SK-N-SH (cell line): ENCODE results near the gene GJD3. TPM values are rescaled to one million over a fixed set of nuclear protein-coding genes. Genes with fewer than 3 reads are reported as not detected.

Source experiments
- CTCF ChIA-PET: fragments of 300-600, 350-600 bp; formaldehyde crosslinking; extraction: SDS; loops from one replicate; lab custom pipeline; 2021; lab: Yijun Ruan, JAX
- POLR2A ChIA-PET: fragments of 350-600 bp; sonication (Branson Sonifier 250); formaldehyde crosslinking; extraction: SDS; loops from one replicate; lab custom pipeline; 2020; ENCODE audit warnings: antibody characterized with exemption, inconsistent platforms; lab: Yijun Ruan, JAX
- DNase-seq: peaks from one replicate; pipeline ENCODE4 v3.0.0; 2012
- H2AFZ ChIP-seq: fragments of 200-600 bp; sonication (generic); 2 replicates; pipeline ENCODE4 v1.8.1; 2016; ENCODE audit warnings: antibody characterized with exemption, mild to moderate bottlenecking, low read depth
- H3F3A ChIP-seq: fragments of 200-600 bp; sonication (generic); replicated peaks from 2 replicates; pipeline ENCODE3; 2016; ENCODE audit warnings: antibody characterized with exemption, mild to moderate bottlenecking; ENCODE audit not compliant: insufficient read depth
- H3K27ac ChIP-seq, 2 experiments: fragments of 200-500 bp in 1 of 2; fragments of 200-600 bp in 1 of 2; sonication (Bioruptor generic) in 1 of 2; sonication (generic), shearing (Covaris generic) in 1 of 2; 2 replicates each; pipeline versions ENCODE4 v1.5.1 to v1.6.1; 2014 to 2016; ENCODE audit warnings: low read depth in 2 of 2, inconsistent platforms in 1 of 2, low read length in 1 of 2, mild to moderate bottlenecking in 1 of 2, mixed read lengths in 1 of 2
- H3K27me3 ChIP-seq: fragments of 200-600 bp; sonication (generic), shearing (Covaris generic); 2 replicates; pipeline ENCODE4 v1.6.1; 2016; ENCODE audit warnings: mixed run types; ENCODE audit not compliant: insufficient read depth
- H3K36me3 ChIP-seq, 2 experiments: fragments of 200-500 bp in 1 of 2; fragments of 200-600 bp in 1 of 2; sonication (Bioruptor generic) in 1 of 2; sonication (generic) in 1 of 2; replicated peaks in 1 of 2; 2 replicates each; pipeline versions ENCODE3 to v1.5.1; 2014 to 2016; ENCODE audit warnings: low read length in 1 of 2, mild to moderate bottlenecking in 1 of 2; ENCODE audit not compliant: insufficient read depth in 2 of 2, control insufficient read depth in 1 of 2
- H3K4me1 ChIP-seq, 2 experiments: fragments of 200-500 bp in 1 of 2; fragments of 200-600 bp in 1 of 2; sonication (Bioruptor generic) in 1 of 2; sonication (generic), shearing (Covaris generic) in 1 of 2; 2 replicates each; pipeline versions ENCODE4 v1.5.1 to v1.6.1; 2014 to 2016; ENCODE audit warnings: low read depth in 1 of 2, low read length in 1 of 2, mixed run types in 1 of 2; ENCODE audit not compliant: insufficient read depth in 2 of 2, control insufficient read depth in 1 of 2
- H3K4me2 ChIP-seq: fragments of 200-600 bp; sonication (generic), shearing (Covaris generic); 2 replicates; pipeline ENCODE4 v1.6.1; 2017; ENCODE audit warnings: mixed run types
- H3K4me3 ChIP-seq, 2 experiments: fragments of 200-500 bp in 1 of 2; fragments of 200-600 bp in 1 of 2; sonication (Bioruptor generic) in 1 of 2; sonication (generic), shearing (Covaris generic) in 1 of 2; 2 replicates each; pipeline versions ENCODE4 v1.5.1 to v1.8.1; 2014 to 2016; ENCODE audit warnings: low read depth in 2 of 2, inconsistent platforms in 1 of 2, low read length in 1 of 2, mild to moderate bottlenecking in 1 of 2, mixed read lengths in 1 of 2, moderate library complexity in 1 of 2
- H3K79me2 ChIP-seq: fragments of 200-600 bp; sonication (generic); 2 replicates; pipeline ENCODE4 v1.8.1; 2017; ENCODE audit warnings: mild to moderate bottlenecking; ENCODE audit not compliant: insufficient read depth
- H3K9ac ChIP-seq: fragments of 200-600 bp; sonication (generic); 2 replicates; pipeline ENCODE4 v1.6.1; 2017; ENCODE audit warnings: mixed run types
- H3K9me2 ChIP-seq: fragments of 200-600 bp; sonication (generic); 2 replicates; pipeline ENCODE4 v1.6.1; 2017; ENCODE audit warnings: mixed run types
- H3K9me3 ChIP-seq: fragments of 200-600 bp; sonication (generic); 2 replicates; pipeline ENCODE4 v1.6.1; 2017; ENCODE audit warnings: mixed run types, mild to moderate bottlenecking, moderate library complexity
- H4K20me1 ChIP-seq: fragments of 200-600 bp; sonication (generic); 2 replicates; pipeline ENCODE4 v1.6.1; 2017; ENCODE audit warnings: mild to moderate bottlenecking, mixed run types; ENCODE audit not compliant: insufficient read depth
- EP300 ChIP-seq, 2 experiments: IDR thresholded peaks; 2 replicates each; pipeline versions ENCODE4 v1.4.0 to v1.6.1; 2012; ENCODE audit warnings: borderline replicate concordance in 1 of 2, low read depth in 1 of 2, low read length in 1 of 2
- FOXJ3 ChIP-seq: sonication (generic); formaldehyde crosslinking; IDR thresholded peaks from 2 replicates; pipeline ENCODE4 v1.5.1; 2020; ENCODE audit warnings: mild to moderate bottlenecking, missing genetic modification reagents
- GATA2 ChIP-seq: sonication (generic); formaldehyde crosslinking; IDR thresholded peaks from 2 replicates; pipeline ENCODE4 v1.5.0; 2020; ENCODE audit warnings: mild to moderate bottlenecking, missing genetic modification reagents
- JUND ChIP-seq: IDR thresholded peaks from 2 replicates; pipeline ENCODE4 v1.4.0; 2012
- MEF2A ChIP-seq: IDR thresholded peaks from 2 replicates; pipeline ENCODE4 v1.4.0; 2012; ENCODE audit warnings: low read depth, borderline replicate concordance
- MXI1 ChIP-seq: IDR thresholded peaks from 2 replicates; pipeline ENCODE4 v1.6.1; 2012; ENCODE audit warnings: mild to moderate bottlenecking, low read depth, low read length, improper control_type of control experiment
- NFIC ChIP-seq: IDR thresholded peaks from 2 replicates; pipeline ENCODE4 v1.4.0; 2012; ENCODE audit warnings: borderline replicate concordance
- NRF1 ChIP-seq: IDR thresholded peaks from 2 replicates; pipeline ENCODE4 v1.6.1; 2012; ENCODE audit warnings: low read depth, mild to moderate bottlenecking, low read length
- POLR2AphosphoS5 ChIP-seq: IDR thresholded peaks from 2 replicates; pipeline ENCODE4 v1.6.1; 2012; ENCODE audit warnings: low read depth, low read length
- RCOR1 ChIP-seq: fragments of 150-350 bp; IDR thresholded peaks from 2 replicates; pipeline ENCODE4 v1.6.1; 2017; ENCODE audit warnings: antibody characterized with exemption, low read length
- REST ChIP-seq: IDR thresholded peaks from 2 replicates; pipeline ENCODE4 v1.6.1; 2012; ENCODE audit warnings: mild to moderate bottlenecking, low read depth, low read length, moderate library complexity
- RXRA ChIP-seq: IDR thresholded peaks from 2 replicates; pipeline ENCODE4 v1.4.0; 2012; ENCODE audit warnings: low read depth, mild to moderate bottlenecking, borderline replicate concordance
- TAF1 ChIP-seq: IDR thresholded peaks from 2 replicates; pipeline ENCODE4 v1.6.1; 2012; ENCODE audit warnings: low read depth, mild to moderate bottlenecking, low read length, moderate library complexity, borderline replicate concordance
- TCF12 ChIP-seq: IDR thresholded peaks from 2 replicates; pipeline ENCODE4 v1.4.0; 2012
- TEAD4 ChIP-seq: IDR thresholded peaks from 2 replicates; pipeline ENCODE4 v1.4.0; 2012; ENCODE audit warnings: mild to moderate bottlenecking, borderline replicate concordance; ENCODE audit not compliant: insufficient read depth
- WGBS: methylation state at CpG from one replicate; pipeline ENCODE4 v1.1.6; 2017; ENCODE audit warnings: low lambda C conversion rate; 5-methylcytosine and 5-hydroxymethylcytosine counted together
- polyA plus RNA-seq, 3 experiments: library from polyadenylated mRNA; depleted of rRNA; stranded (reverse); fragments of >200 nt; gene quantifications; 2 replicates each; pipeline ENCODE4 v1.2.3, GENCODE V29; 2012

GJD3 gene
- polyA plus RNA-seq, 1 of the 3 experiments (the other 2 are of a cell fraction) = not detected

GRCh38 chr17:40330850-40331470 lies 33.6 kb downstream of the GJD3 start:
- Histone ChIP-seq H3K9ac (0 out of 2 replicates have a peak overlapping the region, but pooled peaks have one; percentile 17), H4K20me1 (peaks cover 54% of the 10 kb centered on the region), H3K79me2 (peaks cover 98% of the 10 kb centered on the region), H3K27ac (peak overlapping the region; percentile 81 to 98), H3K4me1 (peaks cover 65 to 80% of the 10 kb centered on the region in 2 experiments), H3K9me2 (no peaks in the 10 kb centered on the region), H3K4me2 (peak overlapping the region; percentile 85; the same call in 1 of the 2 replicates), H3K9me3 (no peaks in the 10 kb centered on the region), H3F3A (peaks cover 15% of the 10 kb centered on the region), H3K36me3 (peaks cover 4 to 15% of the 10 kb centered on the region in 2 experiments), H2AFZ (no peak overlapping the region), H3K4me3 (no peak overlapping the region), H3K27me3 (no peaks in the 10 kb centered on the region)
- DNase-seq = no peak
- TF ChIP-seq TCF12 (no peak), MEF2A (no peak), TEAD4 (no peak)
- ChIA-PET POLR2A (interaction anchor here (0.5 to 3.2 kb wide), 9 partner anchors 10 to 145 kb away, joined by 3 to 27 read pairs (median 5); no protein-coding TSS in a partner anchor), CTCF (interaction anchor here (0.9 to 57.6 kb wide), 13 partner anchors 9 to 229 kb away, joined by 3 to 1706 read pairs (median 4); partner anchors contain the start of genes CDC6 and RARA)
- WGBS = 82% methylated on average over 9 of the region's 10 CpGs

- Histone ChIP-seq H3K4me2 (peak overlapping the region; percentile 85), H3F3A (peaks cover 15% of the 10 kb centered on the region), H2AFZ (no peak overlapping the region), H3K27me3 (no peaks in the 10 kb centered on the region), H4K20me1 (peaks cover 54% of the 10 kb centered on the region), H3K9ac (0 out of 2 replicates have a peak overlapping the region, but pooled peaks have one; percentile 17), H3K27ac (peak overlapping the region; percentile 81 to 98; a peak in 3 of 4 replicates), H3K36me3 (peaks cover 4 to 15% of the 10 kb centered on the region in 2 experiments), H3K4me1 (peaks cover 66 to 89% of the 10 kb centered on the region in 2 experiments), H3K9me2 (no peaks in the 10 kb centered on the region), H3K9me3 (no peaks in the 10 kb centered on the region), H3K79me2 (peaks cover 98% of the 10 kb centered on the region), H3K4me3 (no peak overlapping the region)
- DNase-seq = peak; percentile 67
- 33% methylated on average over 11 of the region's 11 CpGs for WGBS
- TF ChIP-seq TAF1 = no peak
- TF ChIP-seq REST = no peak
- TF ChIP-seq POLR2AphosphoS5 = no peak
- peak in 1 of 2 experiments; percentile 70; a peak in 2 of 4 replicates for TF ChIP-seq EP300 (IDR thresholded peaks at IDR 0.05; ENCODE audit: borderline replicate concordance in 1 of 2, low read depth in 1 of 2, low read length in 1 of 2)
- peak; percentile 42; the same call in 1 of the 2 replicates for TF ChIP-seq TCF12
- TF ChIP-seq FOXJ3 (CRISPR knock-in tag) = 0 out of 2 replicates have a peak, but pooled peaks have one; percentile 38
- no peak for TF ChIP-seq JUND
- TF ChIP-seq GATA2 = peak; percentile 32; the same call in 1 of the 2 replicates
- TF ChIP-seq MXI1 = peak; percentile 51; the same call in 1 of the 2 replicates
- TF ChIP-seq RCOR1 = 0 out of 2 replicates have a peak, but pooled peaks have one; percentile 13
- TF ChIP-seq NRF1 = no peak
- TF ChIP-seq TEAD4 = no peak
- peak; percentile 74 for TF ChIP-seq NFIC
- peak; percentile 66 for TF ChIP-seq RXRA
- ChIA-PET CTCF (interaction anchor here (0.9 to 57.6 kb wide), 8 partner anchors 9 to 230 kb away, joined by 3 to 1706 read pairs (median 6); partner anchors contain the start of genes CDC6 and RARA), POLR2A (interaction anchor here (0.6 to 3.2 kb wide), 7 partner anchors 9 to 24 kb away, joined by 3 to 27 read pairs (median 15); no protein-coding TSS in a partner anchor)
Observed at GRCh38 chr17:40329839-40330794, 34.4 kb downstream of the GJD3 start.
